ENCODE measurements around the gene RMDN3.

The RMDN3 gene

DNA sequence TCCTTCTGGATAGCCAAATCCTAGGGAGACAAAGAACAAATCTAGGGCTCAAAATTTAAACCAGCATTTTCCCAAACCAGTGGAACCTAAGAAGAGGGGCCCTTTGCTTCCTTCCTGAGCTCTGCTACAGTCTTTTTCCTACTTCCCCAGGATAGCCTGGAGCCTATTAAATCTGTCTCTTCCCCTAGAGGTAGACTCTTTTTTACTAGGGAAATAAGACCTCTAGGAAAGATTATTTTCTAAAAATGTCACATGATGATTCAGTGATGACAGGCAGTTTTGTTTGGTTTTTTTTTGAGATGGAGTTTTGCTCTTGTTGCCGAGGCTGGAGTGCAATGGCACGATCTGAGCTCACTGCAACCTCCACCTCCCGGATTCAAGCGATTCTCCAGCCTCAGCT, 18.5 kb downstream of the RMDN3 start:
- TF ChIP-seq, protein P1, sequence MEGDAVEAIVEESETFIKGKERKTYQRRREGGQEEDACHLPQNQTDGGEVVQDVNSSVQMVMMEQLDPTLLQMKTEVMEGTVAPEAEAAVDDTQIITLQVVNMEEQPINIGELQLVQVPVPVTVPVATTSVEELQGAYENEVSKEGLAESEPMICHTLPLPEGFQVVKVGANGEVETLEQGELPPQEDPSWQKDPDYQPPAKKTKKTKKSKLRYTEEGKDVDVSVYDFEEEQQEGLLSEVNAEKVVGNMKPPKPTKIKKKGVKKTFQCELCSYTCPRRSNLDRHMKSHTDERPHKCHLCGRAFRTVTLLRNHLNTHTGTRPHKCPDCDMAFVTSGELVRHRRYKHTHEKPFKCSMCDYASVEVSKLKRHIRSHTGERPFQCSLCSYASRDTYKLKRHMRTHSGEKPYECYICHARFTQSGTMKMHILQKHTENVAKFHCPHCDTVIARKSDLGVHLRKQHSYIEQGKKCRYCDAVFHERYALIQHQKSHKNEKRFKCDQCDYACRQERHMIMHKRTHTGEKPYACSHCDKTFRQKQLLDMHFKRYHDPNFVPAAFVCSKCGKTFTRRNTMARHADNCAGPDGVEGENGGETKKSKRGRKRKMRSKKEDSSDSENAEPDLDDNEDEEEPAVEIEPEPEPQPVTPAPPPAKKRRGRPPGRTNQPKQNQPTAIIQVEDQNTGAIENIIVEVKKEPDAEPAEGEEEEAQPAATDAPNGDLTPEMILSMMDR (IDR thresholded peaks at IDR 0.05; ENCODE audit: poor library complexity, severe bottlenecking): no peak
- Histone ChIP-seq H3K27me3 (ENCODE audit: insufficient read depth, poor library complexity, severe bottlenecking) (no peaks in the 10 kb centered on the region), H3K4me3 (ENCODE audit: severe bottlenecking) (no peak overlapping the region), H3K27ac (ENCODE audit: poor library complexity, severe bottlenecking) (no peak overlapping the region), H3K36me3 (ENCODE audit: low read depth) (peaks cover 99% of the 10 kb centered on the region), H3K9me3 (ENCODE audit: severe bottlenecking) (no peaks in the 10 kb centered on the region), H3K4me1 (ENCODE audit: insufficient read depth, poor library complexity, severe bottlenecking) (no peaks in the 10 kb centered on the region)
- DNase-seq (ENCODE audit: low spot score): no peak
- ATAC-seq (ENCODE audit: low read depth): no peak

DNA sequence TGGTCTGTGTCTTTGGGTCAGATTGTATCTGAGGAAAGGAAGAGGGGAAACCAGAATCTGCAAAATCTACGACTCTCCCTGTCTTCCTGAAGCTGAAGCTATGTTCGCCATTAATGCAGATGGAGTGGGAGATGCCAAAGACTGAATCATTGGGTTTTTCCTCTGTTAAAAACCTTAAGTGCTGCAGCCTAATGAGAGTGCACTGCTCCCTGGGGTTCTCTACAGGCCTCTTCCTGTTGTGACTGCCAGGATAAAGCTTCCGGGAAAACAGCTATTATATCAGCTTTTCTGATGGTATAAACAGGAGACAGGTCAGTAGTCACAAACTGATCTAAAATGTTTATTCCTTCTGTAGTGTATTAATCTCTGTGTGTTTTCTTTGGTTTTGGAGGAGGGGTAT, 24.0 kb downstream of the RMDN3 start:
- Histone ChIP-seq H3K27me3 (ENCODE audit: insufficient read depth, poor library complexity, severe bottlenecking) (no peaks in the 10 kb centered on the region), H3K36me3 (ENCODE audit: low read depth) (peaks cover 80% of the 10 kb centered on the region), H3K4me1 (ENCODE audit: insufficient read depth, poor library complexity, severe bottlenecking) (no peaks in the 10 kb centered on the region), H3K9me3 (ENCODE audit: severe bottlenecking) (no peaks in the 10 kb centered on the region), H3K4me3 (ENCODE audit: severe bottlenecking) (no peak overlapping the region), H3K27ac (ENCODE audit: poor library complexity, severe bottlenecking) (no peak overlapping the region)
- ATAC-seq (ENCODE audit: low read depth): no peak
- TF ChIP-seq, protein P1 (IDR thresholded peaks at IDR 0.05; ENCODE audit: poor library complexity, severe bottlenecking): no peak
- DNase-seq (ENCODE audit: low spot score): no peak

DNA sequence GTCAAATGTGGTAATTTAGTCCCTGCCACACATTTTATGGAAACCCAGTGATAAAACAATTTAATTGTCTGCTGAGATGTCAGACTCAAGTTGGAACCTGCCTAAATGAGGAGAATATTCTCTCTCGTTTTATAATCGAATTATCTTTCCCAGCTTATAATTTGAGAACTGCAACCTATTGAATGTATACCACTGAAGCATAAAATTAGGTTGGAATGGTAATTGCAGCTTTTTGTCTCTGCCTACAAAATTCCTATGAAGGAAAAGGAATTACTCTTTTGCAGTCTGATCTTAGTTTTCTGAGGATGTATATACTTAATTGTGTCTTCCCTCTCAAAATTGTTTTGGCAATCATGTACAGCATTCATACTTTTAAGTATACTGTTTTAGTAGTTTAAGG, 31.1 kb downstream of the RMDN3 start:
- Histone ChIP-seq H3K4me3 (ENCODE audit: severe bottlenecking) (no peak overlapping the region), H3K27ac (ENCODE audit: poor library complexity, severe bottlenecking) (no peak overlapping the region), H3K27me3 (ENCODE audit: insufficient read depth, poor library complexity, severe bottlenecking) (no peaks in the 10 kb centered on the region), H3K9me3 (ENCODE audit: severe bottlenecking) (no peaks in the 10 kb centered on the region), H3K36me3 (ENCODE audit: low read depth) (peaks cover 68% of the 10 kb centered on the region), H3K4me1 (ENCODE audit: insufficient read depth, poor library complexity, severe bottlenecking) (no peaks in the 10 kb centered on the region)
- TF ChIP-seq, protein P1 (IDR thresholded peaks at IDR 0.05; ENCODE audit: poor library complexity, severe bottlenecking): no peak
- DNase-seq (ENCODE audit: low spot score) (no peak), ATAC-seq (ENCODE audit: low read depth) (no peak)

DNA sequence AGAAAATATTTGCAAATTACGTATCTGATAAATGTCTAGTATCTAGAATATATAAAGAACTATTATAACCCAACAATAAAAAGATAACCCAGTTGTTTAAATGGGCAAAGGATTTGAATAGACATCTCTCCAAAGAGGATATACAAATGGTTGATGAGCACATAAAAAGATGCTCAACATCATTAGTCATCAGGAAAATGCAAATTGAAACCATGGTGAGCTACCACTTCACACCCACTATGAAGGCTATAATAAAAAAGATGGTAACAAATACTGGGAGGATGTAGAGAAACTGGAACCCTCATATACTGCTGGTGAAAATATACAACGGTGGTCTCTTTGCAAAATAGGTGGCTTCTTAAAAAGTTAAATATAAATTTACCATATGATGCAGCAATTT, 32.1 kb downstream of the RMDN3 start:
- TF ChIP-seq, protein P1 (IDR thresholded peaks at IDR 0.05; ENCODE audit: poor library complexity, severe bottlenecking): no peak
- Histone ChIP-seq H3K27ac (ENCODE audit: poor library complexity, severe bottlenecking) (no peak overlapping the region), H3K4me3 (ENCODE audit: severe bottlenecking) (no peak overlapping the region), H3K36me3 (ENCODE audit: low read depth) (peaks cover 66% of the 10 kb centered on the region), H3K9me3 (ENCODE audit: severe bottlenecking) (no peaks in the 10 kb centered on the region), H3K27me3 (ENCODE audit: insufficient read depth, poor library complexity, severe bottlenecking) (no peaks in the 10 kb centered on the region), H3K4me1 (ENCODE audit: insufficient read depth, poor library complexity, severe bottlenecking) (no peaks in the 10 kb centered on the region)
- DNase-seq (ENCODE audit: low spot score) (no peak), ATAC-seq (ENCODE audit: low read depth) (peak; percentile 58)

DNA sequence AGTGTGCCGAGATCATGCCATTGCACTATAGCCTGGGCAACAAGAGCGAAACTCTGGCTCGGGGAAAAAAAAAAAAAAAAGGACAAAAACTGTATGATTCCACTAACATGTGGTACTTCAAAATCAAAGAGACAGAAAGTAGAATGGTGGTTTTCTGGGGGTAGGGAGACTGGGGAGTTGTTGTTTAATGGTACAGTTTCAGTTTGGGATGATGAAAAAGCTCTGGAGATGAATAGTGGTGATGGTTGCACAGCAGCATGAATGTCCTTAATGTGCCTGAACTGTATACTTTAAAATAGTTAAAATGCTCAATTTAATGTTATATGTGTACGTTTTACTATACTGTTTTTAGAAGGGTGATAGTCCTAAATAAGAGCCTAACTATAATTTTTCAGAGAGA, 32.7 kb downstream of the RMDN3 start:
- DNase-seq (ENCODE audit: low spot score) (no peak), ATAC-seq (ENCODE audit: low read depth) (no peak)
- Histone ChIP-seq H3K27me3 (ENCODE audit: insufficient read depth, poor library complexity, severe bottlenecking) (no peaks in the 10 kb centered on the region), H3K9me3 (ENCODE audit: severe bottlenecking) (no peaks in the 10 kb centered on the region), H3K4me3 (ENCODE audit: severe bottlenecking) (no peak overlapping the region), H3K27ac (ENCODE audit: poor library complexity, severe bottlenecking) (no peak overlapping the region), H3K4me1 (ENCODE audit: insufficient read depth, poor library complexity, severe bottlenecking) (no peaks in the 10 kb centered on the region), H3K36me3 (ENCODE audit: low read depth) (peaks cover 69% of the 10 kb centered on the region)
- TF ChIP-seq, protein P1 (IDR thresholded peaks at IDR 0.05; ENCODE audit: poor library complexity, severe bottlenecking): no peak

All from RWPE2 (cell line).